Measurements from ENCODE around the gene HEXIM1. TPM values are rescaled to one million over a fixed set of nuclear protein-coding genes. Genes with fewer than 3 reads are reported as not detected.

HEXIM1 gene
- total RNA-seq, 4 donors from 2014 or later, result 38.0 to 54.9 (median 42.6) TPM

GRCh38 chr17:45164734-45165269 is 16.5 kb downstream of the HEXIM1 start:
- in situ Hi-C loops (cut with MboI; ENCODE audit: low pct_ligation_motif_present in 1 of 4, low pct_unique_long_range_greater_than_20kb in 1 of 4, low sequenced_read_pairs in 3 of 4), result no loop called here

GRCh38 chr17:45168991-45169752 is 20.9 kb downstream of the HEXIM1 start:
- Histone ChIP-seq H3K27ac (no peak overlapping the region), H3K36me3 (no peaks in the 10 kb centered on the region)
- in situ Hi-C loops (cut with MboI; ENCODE audit: low pct_ligation_motif_present in 1 of 4, low pct_unique_long_range_greater_than_20kb in 1 of 4, low sequenced_read_pairs in 3 of 4), result no loop called here

More at GRCh38 chr17:45164734-45165269, 16.5 kb downstream of the HEXIM1 start:
- Histone ChIP-seq H3K27me3 (no peaks in the 10 kb centered on the region), H3K4me3 (no peak overlapping the region), H3K9me3 (no peaks in the 10 kb centered on the region), H3K27ac (no peak overlapping the region), H3K36me3 (no peaks in the 10 kb centered on the region), H3K4me1 (peaks cover 2 to 14% (median 12%) of the 10 kb centered on the region in 4 donors)
- WGBS, 2 donors (ENCODE audit: low coverage in 1 of 2), result 92 to 100% methylated on average over 1 to 7 of the region's 7 CpGs
- intact Hi-C loops (cut with DNase I; ENCODE audit: low total_unique reads), result no loop called here
- no peak for TF ChIP-seq POLR2A (IDR thresholded peaks at IDR 0.05)
- no peak for TF ChIP-seq CTCF (IDR thresholded peaks at IDR 0.05)
- TF ChIP-seq EP300 (IDR thresholded peaks at IDR 0.05; ENCODE audit: low read depth), result no peak
- TF ChIP-seq POLR2AphosphoS5 (IDR thresholded peaks at IDR 0.05), result no peak
- no peak for DNase-seq

GRCh38 chr17:45170280-45170930 is 22.1 kb downstream of the HEXIM1 start:
- Histone ChIP-seq H3K27me3 (no peaks in the 10 kb centered on the region), H3K27ac (peak overlapping the region; percentile 78 to 92 (median 85)), H3K36me3 (no peaks in the 10 kb centered on the region), H3K9me3 (no peaks in the 10 kb centered on the region), H3K4me3 (no peak overlapping the region), H3K4me1 (peaks cover 27 to 34% (median 32%) of the 10 kb centered on the region in 4 donors)
- no peak for DNase-seq
- TF ChIP-seq CTCF (IDR thresholded peaks at IDR 0.05) (no peak), POLR2A (IDR thresholded peaks at IDR 0.05) (no peak), EP300 (IDR thresholded peaks at IDR 0.05; ENCODE audit: low read depth) (no peak), POLR2AphosphoS5 (IDR thresholded peaks at IDR 0.05) (no peak)
- WGBS, 2 donors (ENCODE audit: low coverage in 1 of 2), result 83 to 90% methylated on average over 3 to 11 of the region's 12 CpGs
- intact Hi-C loops (cut with DNase I; ENCODE audit: low total_unique reads) (no loop called here), in situ Hi-C loops (cut with MboI; ENCODE audit: low pct_ligation_motif_present in 1 of 4, low pct_unique_long_range_greater_than_20kb in 1 of 4, low sequenced_read_pairs in 3 of 4) (no loop called here)

More at GRCh38 chr17:45168991-45169752, 20.9 kb downstream of the HEXIM1 start:
- no peak overlapping the region for H3K4me3 ChIP-seq
- no peaks in the 10 kb centered on the region for H3K27me3 ChIP-seq
- DNase-seq, result no peak
- 94% methylated on average over 43 of the region's 43 CpGs; no CpG with 5 or more reads in 1 of the 2 donors for WGBS, 2 donors (ENCODE audit: low coverage in 1 of 2)
- H3K4me1 ChIP-seq, result peaks cover 27 to 34% (median 32%) of the 10 kb centered on the region in 4 donors
- intact Hi-C loops (cut with DNase I; ENCODE audit: low total_unique reads), result no loop called here
- TF ChIP-seq CTCF (IDR thresholded peaks at IDR 0.05), result no peak
- no peak for TF ChIP-seq EP300 (IDR thresholded peaks at IDR 0.05; ENCODE audit: low read depth)
- TF ChIP-seq POLR2AphosphoS5 (IDR thresholded peaks at IDR 0.05), result no peak
- no peak for TF ChIP-seq POLR2A (IDR thresholded peaks at IDR 0.05)
- H3K9me3 ChIP-seq, result no peaks in the 10 kb centered on the region

- peaks cover 27 to 38% (median 34%) of the 10 kb centered on the region in 4 donors for H3K4me1 ChIP-seq
Observed at GRCh38 chr17:45170931-45171337, 22.7 kb downstream of the HEXIM1 start.

More at GRCh38 chr17:45170931-45171337, 22.7 kb downstream of the HEXIM1 start:
- WGBS, 2 donors (ENCODE audit: low coverage in 1 of 2), result 39% methylated on average over 5 of the region's 5 CpGs; no CpG with 5 or more reads in 1 of the 2 donors
- in situ Hi-C loops (cut with MboI; ENCODE audit: low pct_ligation_motif_present in 1 of 4, low pct_unique_long_range_greater_than_20kb in 1 of 4, low sequenced_read_pairs in 3 of 4), result no loop called here
- Histone ChIP-seq H3K27me3 (no peaks in the 10 kb centered on the region), H3K4me3 (peak overlapping the region in 1 of 4 donors; percentile 10), H3K27ac (peak overlapping the region; percentile 78 to 92 (median 85)), H3K9me3 (no peaks in the 10 kb centered on the region), H3K36me3 (no peaks in the 10 kb centered on the region)
- intact Hi-C loops (cut with DNase I; ENCODE audit: low total_unique reads), result no loop called here
- DNase-seq, result peak; percentile 50
- TF ChIP-seq EP300 (IDR thresholded peaks at IDR 0.05; ENCODE audit: low read depth) (no peak), POLR2AphosphoS5 (IDR thresholded peaks at IDR 0.05) (peak; percentile 5 to 40 (median 8)), POLR2A (IDR thresholded peaks at IDR 0.05) (no peak), CTCF (IDR thresholded peaks at IDR 0.05) (no peak)

Measured in transverse colon (tissue), 4 donors.